Activated T-cell treated with anti-CD3 and anti-CD28 coated beads for 24 hours (primary cell): ENCODE data around the gene LHFPL4.
"Not testable (repeated sequence)": the region's sequence is repeated elsewhere in the genome, so short reads cannot be mapped to it uniquely, and the experiment has no call there.

Experiments
- DNase-seq: peaks from one replicate; pipeline ENCODE4 v3.0.0-alpha.2; 2020; ENCODE audit warnings: low read depth

The LHFPL4 gene

GRCh38 chr3:9536212-9536611 lies 17.4 kb downstream of the LHFPL4 start:
- no peak for DNase-seq

- no peak for DNase-seq
Measured at GRCh38 chr3:9534429-9534828, 19.2 kb downstream of the LHFPL4 start.

- DNase-seq = no peak
Measured at GRCh38 chr3:9525078-9525477, 28.5 kb downstream of the LHFPL4 start.

GRCh38 chr3:9514956-9515355 lies 38.7 kb downstream of the LHFPL4 start:
- DNase-seq = no peak

- no peak for DNase-seq
Measured at GRCh38 chr3:9514306-9514705, 39.3 kb downstream of the LHFPL4 start.

- no peak for DNase-seq
Measured at GRCh38 chr3:9512456-9513045, 41.1 kb downstream of the LHFPL4 start.

GRCh38 chr3:9508781-9509180 lies 44.8 kb downstream of the LHFPL4 start:
- DNase-seq = no peak

- no peak for DNase-seq
Measured at GRCh38 chr3:9507586-9508578, 45.7 kb downstream of the LHFPL4 start.

- DNase-seq = peak; percentile 61
Measured at GRCh38 chr3:9503283-9503682, 50.3 kb downstream of the LHFPL4 start.

- DNase-seq = no peak
Measured at GRCh38 chr3:9501226-9501625, 52.4 kb downstream of the LHFPL4 start.

- DNase-seq = peak; percentile 49
Measured at GRCh38 chr3:9500108-9501050, 53.2 kb downstream of the LHFPL4 start.

GRCh38 chr3:9499455-9500107 lies 54.0 kb downstream of the LHFPL4 start:
- no peak for DNase-seq

- no peak for DNase-seq
Measured at GRCh38 chr3:9498781-9499180, 54.8 kb downstream of the LHFPL4 start.

GRCh38 chr3:9497821-9498565 lies 55.6 kb downstream of the LHFPL4 start:
- DNase-seq = no peak

GRCh38 chr3:9496893-9497292 lies 56.7 kb downstream of the LHFPL4 start:
- DNase-seq = no peak

- DNase-seq = not testable (repeated sequence)
Measured at GRCh38 chr3:9494036-9494435, 59.6 kb downstream of the LHFPL4 start.

GRCh38 chr3:9491506-9491905 lies 62.1 kb downstream of the LHFPL4 start:
- no peak for DNase-seq

- no peak for DNase-seq
Measured at GRCh38 chr3:9485248-9485647, 68.4 kb downstream of the LHFPL4 start.

- DNase-seq = no peak
Measured at GRCh38 chr3:9480265-9480664, 73.4 kb downstream of the LHFPL4 start.

- DNase-seq = no peak
Measured at GRCh38 chr3:9476935-9477334, 76.7 kb downstream of the LHFPL4 start.

GRCh38 chr3:9474482-9474881 lies 79.1 kb downstream of the LHFPL4 start:
- no peak for DNase-seq
